Smooth muscle cell (in vitro differentiated cells): Measurements from ENCODE around the gene TMEM229A. TPM values are rescaled to one million over a fixed set of nuclear protein-coding genes. Genes with fewer than 3 reads are reported as not detected.
"Not testable (repeated sequence)": the region's sequence is repeated elsewhere in the genome, so short reads cannot be mapped to it uniquely, and the experiment has no call there.

ENCODE experiments used
- DNase-seq: peaks from one replicate; lab custom pipeline; 2025; ENCODE audit not compliant: unreplicated experiment; lab: John Stamatoyannopoulos, UW
- H2AFZ ChIP-seq: fragments of 200-600 bp; sonication (generic); 2 replicates; pipeline ENCODE4 v1.6.0; 2016; ENCODE audit warnings: antibody characterized with exemption, low read depth, mild to moderate bottlenecking
- H3F3A ChIP-seq: fragments of 200-600 bp; sonication (generic); 2 replicates; pipeline ENCODE4 v1.6.0; 2017; ENCODE audit warnings: antibody characterized with exemption, low read depth
- H3K27ac ChIP-seq: fragments of 200-600 bp; sonication (generic); 2 replicates; pipeline ENCODE4 v1.5.1; 2016; ENCODE audit warnings: low read depth, mild to moderate bottlenecking
- H3K27me3 ChIP-seq: fragments of 200-600 bp; sonication (generic); 2 replicates; pipeline ENCODE4 v1.6.1; 2016; ENCODE audit warnings: low read depth, mild to moderate bottlenecking
- H3K36me3 ChIP-seq: fragments of 200-600 bp; sonication (generic); 2 replicates; pipeline ENCODE4 v1.5.1; 2016; ENCODE audit warnings: low read depth
- H3K4me1 ChIP-seq: fragments of 200-600 bp; sonication (generic); 2 replicates; pipeline ENCODE4 v1.5.1; 2016; ENCODE audit warnings: low read depth
- H3K4me2 ChIP-seq: fragments of 200-600 bp; sonication (generic); 2 replicates; pipeline ENCODE4 v1.6.0; 2016; ENCODE audit warnings: mild to moderate bottlenecking
- H3K4me3 ChIP-seq: fragments of 200-600 bp; sonication (generic); 2 replicates; pipeline ENCODE4 v1.5.1; 2016; ENCODE audit warnings: mild to moderate bottlenecking
- H3K79me2 ChIP-seq: fragments of 200-600 bp; sonication (generic); 2 replicates; pipeline ENCODE4 v1.6.0; 2016; ENCODE audit warnings: low read depth, mild to moderate bottlenecking
- H3K9ac ChIP-seq: fragments of 200-600 bp; sonication (generic); 2 replicates; pipeline ENCODE4 v1.6.0; 2016; ENCODE audit warnings: low read depth
- H3K9me3 ChIP-seq: fragments of 200-600 bp; sonication (generic); replicated peaks from 2 replicates; pipeline ENCODE4 v1.5.1; 2016; ENCODE audit warnings: low read depth
- H4K20me1 ChIP-seq: fragments of 200-600 bp; sonication (generic); 2 replicates; pipeline ENCODE4 v1.6.0; 2016; ENCODE audit warnings: low read depth
- WGBS: methylation state at CpG from one replicate; pipeline ENCODE4 v1.1.7; 2016; ENCODE audit warnings: low lambda C conversion rate; 5-methylcytosine and 5-hydroxymethylcytosine counted together
- polyA plus RNA-seq: library from polyadenylated mRNA; unstranded; fragments of >200 nt; fragmentation: Nextera tagmentation; extraction: Ambion mirVana; gene quantifications from 2 replicates; pipeline ENCODE4 v1.2.1, GENCODE V29; 2016
- total RNA-seq: library from RNA; depleted of rRNA; stranded (reverse); fragments of >200 nt; gene quantifications from 2 replicates; pipeline ENCODE4 v1.2.3, GENCODE V29; 2014
- TF ChIP-seq, protein P1 (sequence below): fragments of 200-600 bp; sonication (generic); IDR thresholded peaks from 2 replicates; pipeline ENCODE4 v1.5.1; 2017; ENCODE audit warnings: borderline replicate concordance, mild to moderate bottlenecking, antibody characterized with exemption; ENCODE audit not compliant: insufficient read depth, poor library complexity, severe bottlenecking

Gene TMEM229A
- total and polyA plus RNA-seq, 2 experiments from 2014 or later: not detected

- H3K27me3 ChIP-seq: no peaks in the 10 kb centered on the region
- no peaks in the 10 kb centered on the region for H3K9me3 ChIP-seq
- H3K4me3 ChIP-seq: no peak overlapping the region
- 73% methylated on average over 2 of the region's 2 CpGs for WGBS
- no peak overlapping the region for H2AFZ ChIP-seq
- no peak overlapping the region for H3K4me2 ChIP-seq
- H3K4me1 ChIP-seq: no peaks in the 10 kb centered on the region
- H3F3A ChIP-seq: no peaks in the 10 kb centered on the region
- H3K79me2 ChIP-seq: no peaks in the 10 kb centered on the region
- DNase-seq: no peak
- H4K20me1 ChIP-seq: no peaks in the 10 kb centered on the region
- no peak overlapping the region for H3K27ac ChIP-seq
- no peaks in the 10 kb centered on the region for H3K36me3 ChIP-seq
- no peak overlapping the region for H3K9ac ChIP-seq
- TF ChIP-seq, protein P1, sequence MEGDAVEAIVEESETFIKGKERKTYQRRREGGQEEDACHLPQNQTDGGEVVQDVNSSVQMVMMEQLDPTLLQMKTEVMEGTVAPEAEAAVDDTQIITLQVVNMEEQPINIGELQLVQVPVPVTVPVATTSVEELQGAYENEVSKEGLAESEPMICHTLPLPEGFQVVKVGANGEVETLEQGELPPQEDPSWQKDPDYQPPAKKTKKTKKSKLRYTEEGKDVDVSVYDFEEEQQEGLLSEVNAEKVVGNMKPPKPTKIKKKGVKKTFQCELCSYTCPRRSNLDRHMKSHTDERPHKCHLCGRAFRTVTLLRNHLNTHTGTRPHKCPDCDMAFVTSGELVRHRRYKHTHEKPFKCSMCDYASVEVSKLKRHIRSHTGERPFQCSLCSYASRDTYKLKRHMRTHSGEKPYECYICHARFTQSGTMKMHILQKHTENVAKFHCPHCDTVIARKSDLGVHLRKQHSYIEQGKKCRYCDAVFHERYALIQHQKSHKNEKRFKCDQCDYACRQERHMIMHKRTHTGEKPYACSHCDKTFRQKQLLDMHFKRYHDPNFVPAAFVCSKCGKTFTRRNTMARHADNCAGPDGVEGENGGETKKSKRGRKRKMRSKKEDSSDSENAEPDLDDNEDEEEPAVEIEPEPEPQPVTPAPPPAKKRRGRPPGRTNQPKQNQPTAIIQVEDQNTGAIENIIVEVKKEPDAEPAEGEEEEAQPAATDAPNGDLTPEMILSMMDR: no peak
These were observed 10.0 kb upstream of the TMEM229A start for GRCh38 chr7:124042826-124043225.

DNA sequence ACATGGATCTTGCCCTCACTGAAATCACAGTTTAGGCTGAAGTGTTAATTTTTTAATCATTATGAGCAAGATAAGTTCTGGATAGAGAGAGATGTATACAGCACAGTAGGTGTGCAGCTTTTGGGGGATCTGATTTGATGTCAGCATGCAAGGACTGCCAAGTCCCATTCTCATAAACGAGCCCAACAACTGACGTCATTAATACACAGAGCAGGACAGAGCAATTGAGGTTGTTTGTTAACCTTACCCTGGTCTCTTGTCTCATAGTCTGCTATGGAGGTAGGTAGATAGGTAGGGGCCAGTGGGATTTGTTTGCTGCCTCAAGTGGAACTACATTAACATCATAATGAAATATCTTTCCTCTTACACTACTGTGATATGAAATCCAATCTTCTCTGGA, 8.6 kb upstream of the TMEM229A start:
- Histone ChIP-seq H3K79me2 (no peaks in the 10 kb centered on the region), H3K27ac (no peak overlapping the region), H3K4me2 (no peak overlapping the region), H2AFZ (no peak overlapping the region), H3K36me3 (no peaks in the 10 kb centered on the region), H3F3A (no peaks in the 10 kb centered on the region), H3K4me3 (no peak overlapping the region), H3K27me3 (no peaks in the 10 kb centered on the region), H3K9ac (no peak overlapping the region), H3K4me1 (no peaks in the 10 kb centered on the region), H3K9me3 (no peaks in the 10 kb centered on the region), H4K20me1 (no peaks in the 10 kb centered on the region)
- TF ChIP-seq, protein P1: no peak
- DNase-seq: no peak
- 80% methylated on average over 2 of the region's 2 CpGs for WGBS

- H3K4me3 ChIP-seq, H3F3A ChIP-seq, H3K27ac ChIP-seq, H3K4me1 ChIP-seq, H3K9me3 ChIP-seq, H3K9ac ChIP-seq, DNase-seq, H3K79me2 ChIP-seq, H3K36me3 ChIP-seq, H3K4me2 ChIP-seq, H4K20me1 ChIP-seq, H2AFZ ChIP-seq: not testable (repeated sequence)
- WGBS: 92% methylated on average over 5 of the region's 5 CpGs
- H3K27me3 ChIP-seq: peaks cover 21% of the 10 kb centered on the region
These were observed 5.0 kb upstream of the TMEM229A start for GRCh38 chr7:124037902-124038301.

GRCh38 chr7:124035706-124036105, 2.8 kb upstream of the TMEM229A start:
- TF ChIP-seq, protein P1: no peak
- no peak for DNase-seq
- Histone ChIP-seq H3K4me1 (peaks cover 7% of the 10 kb centered on the region), H3K36me3 (no peaks in the 10 kb centered on the region), H3K9ac (no peak overlapping the region), H3K9me3 (no peaks in the 10 kb centered on the region), H3K79me2 (no peaks in the 10 kb centered on the region), H3K27me3 (peaks cover 41% of the 10 kb centered on the region), H4K20me1 (no peaks in the 10 kb centered on the region), H2AFZ (no peak overlapping the region), H3K4me2 (no peak overlapping the region), H3K27ac (no peak overlapping the region), H3K4me3 (no peak overlapping the region), H3F3A (no peaks in the 10 kb centered on the region)
- WGBS: 95% methylated on average over 3 of the region's 3 CpGs
